GM18520 (cell line): ENCODE measurements around the gene OR2A42.
"Not testable (repeated sequence)": the region's sequence is repeated elsewhere in the genome, so short reads cannot be mapped to it uniquely, and the experiment has no call there.

Experiments
- ATAC-seq: cut with Tn5 transposase; IDR thresholded peaks from one replicate; pipeline ENCODE4 v1.9.1; 2021; ENCODE audit not compliant: unreplicated experiment

OR2A42 gene

GRCh38 chr7:144239365-144239764 lies at the start of gene OR2A42:
Gene OR2A42, minus strand, starts transcription at chr7:144239605. Its CDS starts 6,762 bp downstream, at chr7:144232843.
- not testable (repeated sequence) for ATAC-seq

GRCh38 chr7:144287171-144287784 lies 47.9 kb upstream of the OR2A42 start:
- ATAC-seq = not testable (repeated sequence)

- not testable (repeated sequence) for ATAC-seq
Measured at GRCh38 chr7:144283716-144284115, 44.3 kb upstream of the OR2A42 start.

GRCh38 chr7:144282490-144282889 lies 43.1 kb upstream of the OR2A42 start:
- ATAC-seq = not testable (repeated sequence)

GRCh38 chr7:144281981-144282380 lies 42.6 kb upstream of the OR2A42 start:
- not testable (repeated sequence) for ATAC-seq

GRCh38 chr7:144280010-144280409 lies 40.6 kb upstream of the OR2A42 start:
- not testable (repeated sequence) for ATAC-seq

GRCh38 chr7:144275281-144275680 lies 35.9 kb upstream of the OR2A42 start:
- not testable (repeated sequence) for ATAC-seq

- not testable (repeated sequence) for ATAC-seq
Measured at GRCh38 chr7:144269188-144269587, 29.8 kb upstream of the OR2A42 start, which contains the start of gene CTAGE8. Gene CTAGE8, minus strand, starts transcription at chr7:144269288. Its CDS starts 38 bp downstream, at chr7:144269250.

- not testable (repeated sequence) for ATAC-seq
Measured at GRCh38 chr7:144264692-144265091, 25.3 kb upstream of the OR2A42 start, which contains the start of gene OR2A7. Gene OR2A7, minus strand, starts transcription at chr7:144264792. Its CDS starts 5,164 bp downstream, at chr7:144259628.

- not testable (repeated sequence) for ATAC-seq
Measured at GRCh38 chr7:144262128-144262527, 22.7 kb upstream of the OR2A42 start.

- not testable (repeated sequence) for ATAC-seq
Measured at GRCh38 chr7:144259067-144259466, 19.7 kb upstream of the OR2A42 start.

GRCh38 chr7:144256112-144256511 lies 16.7 kb upstream of the OR2A42 start:
- no peak for ATAC-seq

- no peak for ATAC-seq
Measured at GRCh38 chr7:144255471-144255897, 16.1 kb upstream of the OR2A42 start.

GRCh38 chr7:144252307-144252706 lies 12.9 kb upstream of the OR2A42 start:
- ATAC-seq = not testable (repeated sequence)

GRCh38 chr7:144247674-144248330 lies 8.4 kb upstream of the OR2A42 start:
- not testable (repeated sequence) for ATAC-seq

- not testable (repeated sequence) for ATAC-seq
Measured at GRCh38 chr7:144246967-144247366, 7.6 kb upstream of the OR2A42 start.

GRCh38 chr7:144245372-144245771 lies 6.0 kb upstream of the OR2A42 start:
- not testable (repeated sequence) for ATAC-seq

- ATAC-seq = not testable (repeated sequence)
Measured at GRCh38 chr7:144238530-144239082, 799 bp downstream of the OR2A42 start.

- ATAC-seq = not testable (repeated sequence)
Measured at GRCh38 chr7:144233039-144233438, 6.4 kb downstream of the OR2A42 start.

- not testable (repeated sequence) for ATAC-seq
Measured at GRCh38 chr7:144231027-144231426, 8.4 kb downstream of the OR2A42 start.

GRCh38 chr7:144228810-144229209 lies 10.6 kb downstream of the OR2A42 start:
- not testable (repeated sequence) for ATAC-seq

- ATAC-seq = not testable (repeated sequence)
Measured at GRCh38 chr7:144226866-144227265, 12.5 kb downstream of the OR2A42 start.
